A549 (cell line): Measurements from ENCODE around the gene BCDIN3D.

Experiments
- CTCF ChIP-seq: fragments of >200 bp; sonication (Bioruptor Twin); formaldehyde crosslinking; IDR thresholded peaks from 3 replicates; pipeline ENCODE4 v1.5.1; 2016
- EP300 ChIP-seq, 2 experiments: fragments of >200 bp; sonication (Bioruptor Twin); formaldehyde crosslinking; IDR thresholded peaks; 2 replicates in 1 of 2; 3 replicates in 1 of 2; pipeline ENCODE4 v1.6.1; 2016 to 2017
- MAZ ChIP-seq: fragments of 150-350 bp; IDR thresholded peaks from 2 replicates; pipeline ENCODE4 v1.6.1; 2014; ENCODE audit warnings: antibody characterized with exemption, low read depth, low read length, borderline replicate concordance
- POLR2A ChIP-seq: IDR thresholded peaks from 2 replicates; pipeline ENCODE4 v1.6.1; 2012; ENCODE audit warnings: mild to moderate bottlenecking, low read length
- RFX5 ChIP-seq: fragments of 450-650 bp; IDR thresholded peaks from 2 replicates; pipeline ENCODE4 v1.7.1; 2014; ENCODE audit warnings: antibody characterized with exemption, mild to moderate bottlenecking, moderate library complexity
- TF ChIP-seq, protein P1 (sequence below): IDR thresholded peaks from 2 replicates; pipeline ENCODE4 v1.6.1; 2012

DNA sequence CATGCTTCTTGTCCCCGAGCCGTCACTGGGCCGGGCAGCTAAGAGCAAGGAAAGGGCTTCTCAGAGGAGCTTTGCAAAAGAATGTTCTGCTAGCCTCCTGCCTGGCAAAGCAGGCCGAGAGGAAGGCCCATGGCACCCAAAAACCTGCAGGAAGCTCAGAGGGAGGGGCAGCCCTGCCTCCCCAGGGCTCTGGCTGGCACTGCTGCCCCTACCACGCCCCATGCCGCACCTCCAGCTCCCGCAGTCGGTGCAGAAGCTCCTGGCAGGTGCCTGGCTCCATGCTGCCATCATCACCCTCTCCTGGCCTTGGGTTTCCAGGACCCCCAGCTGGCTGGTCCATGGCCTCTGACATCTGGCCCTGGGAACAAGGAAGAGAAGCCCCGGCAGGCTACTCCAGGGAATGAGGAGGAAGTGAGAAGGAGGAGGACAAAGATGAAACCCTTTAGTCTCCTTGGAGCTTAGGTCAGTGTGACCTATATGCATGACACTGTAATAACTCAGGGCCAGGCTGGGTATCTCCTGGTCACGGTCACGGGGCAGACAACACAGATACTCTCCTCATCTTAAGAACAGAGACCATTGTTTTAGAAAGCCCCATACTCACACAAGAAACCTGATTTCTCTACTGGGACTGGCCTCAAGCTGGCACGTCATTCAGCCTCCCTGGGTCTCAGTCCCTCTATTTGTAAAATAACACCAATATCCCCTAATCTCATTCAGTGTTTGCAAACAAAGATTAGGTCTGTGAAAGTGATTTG is 39.0 kb downstream of the BCDIN3D start:
- TF ChIP-seq CTCF (no peak), RFX5 (no peak), POLR2A (no peak), MAZ (no peak), EP300 (IDR thresholded peaks at IDR 0.05) (no peak)
- TF ChIP-seq, protein P1, sequence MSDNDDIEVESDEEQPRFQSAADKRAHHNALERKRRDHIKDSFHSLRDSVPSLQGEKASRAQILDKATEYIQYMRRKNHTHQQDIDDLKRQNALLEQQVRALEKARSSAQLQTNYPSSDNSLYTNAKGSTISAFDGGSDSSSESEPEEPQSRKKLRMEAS = no peak
